Spleen (tissue), 11 donors: ENCODE measurements around the gene CFLAR. TPM values are rescaled to one million over a fixed set of nuclear protein-coding genes. Genes with fewer than 3 reads are reported as not detected.

Source experiments
- DNase-seq: peaks from one replicate; pipeline ENCODE4 v3.0.0-alpha.2; 2020
- H3K27ac ChIP-seq, 8 donors: fragments of 200-600 bp; sonication (generic) in 7 of 8; 1 replicate in 4 of 8; 2 replicates in 4 of 8; pipeline versions ENCODE4 v1.5.0 to v1.8.0; 2016 to 2021; ENCODE audit warnings: inconsistent platforms in 4 of 8, mild to moderate bottlenecking in 4 of 8, moderate library complexity in 1 of 8
- H3K27me3 ChIP-seq, 7 donors: fragments of 200-600 bp; sonication (generic) in 6 of 7; replicated peaks in 1 of 7; 1 replicate in 4 of 7; 2 replicates in 3 of 7; pipeline versions ENCODE4 v1.5.0 to v1.8.0; 2016 to 2021; ENCODE audit warnings: inconsistent platforms in 3 of 7, mild to moderate bottlenecking in 1 of 7
- H3K36me3 ChIP-seq, 6 donors: fragments of 200-600 bp; sonication (generic) in 5 of 6; 1 replicate in 4 of 6; 2 replicates in 2 of 6; pipeline versions ENCODE4 v1.5.0 to v1.8.0; 2016 to 2021; ENCODE audit warnings: inconsistent platforms in 2 of 6
- H3K4me1 ChIP-seq, 6 donors: fragments of 200-600 bp; sonication (generic) in 5 of 6; 1 replicate in 3 of 6; 2 replicates in 3 of 6; pipeline versions ENCODE4 v1.5.0 to v1.8.0; 2016 to 2021; ENCODE audit warnings: inconsistent platforms in 3 of 6
- H3K4me3 ChIP-seq, 8 donors: fragments of 200-600 bp; sonication (generic) in 7 of 8; 1 replicate in 4 of 8; 2 replicates in 4 of 8; pipeline versions ENCODE4 v1.5.0 to v1.8.0; 2016 to 2021; ENCODE audit warnings: inconsistent platforms in 4 of 8, mild to moderate bottlenecking in 4 of 8, moderate library complexity in 2 of 8
- H3K9me3 ChIP-seq, 8 donors: fragments of 200-600 bp; sonication (generic) in 7 of 8; 1 replicate in 4 of 8; 2 replicates in 4 of 8; pipeline versions ENCODE4 v1.5.0 to v1.8.0; 2016 to 2021; ENCODE audit warnings: inconsistent platforms in 4 of 8
- CTCF ChIP-seq, 11 experiments: fragments of 200-600 bp in 7 of 11; fragments of 450-650 bp in 4 of 11; sonication (generic) in 4 of 11; IDR thresholded peaks in 8 of 11; conservative IDR thresholded peaks in 3 of 11; 1 replicate in 7 of 11; 2 replicates in 4 of 11; pipeline versions ENCODE4 v1.4.0 to v1.8.0; 2016 to 2021; ENCODE audit warnings: antibody characterized with exemption in 11 of 11, inconsistent platforms in 4 of 11, mild to moderate bottlenecking in 1 of 11
- POLR2A ChIP-seq, 3 donors: fragments of 450-650 bp; IDR thresholded peaks; one replicate each; pipeline ENCODE4 v1.5.1; 2017; ENCODE audit warnings: antibody characterized with exemption in 3 of 3, mild to moderate bottlenecking in 1 of 3
- POLR2AphosphoS5 ChIP-seq, 3 donors: sonication (generic); formaldehyde crosslinking; IDR thresholded peaks; one replicate each; pipeline ENCODE4 v1.5.1; 2017; ENCODE audit warnings: antibody characterized with exemption in 3 of 3
- WGBS, 5 donors: extraction: QIAGEN DNeasy Blood & Tissue Kit in 3 of 5; methylation state at CpG; one replicate each; pipeline versions ENCODE4 v1.1.5 to v1.1.7; 2013 to 2018; 5-methylcytosine and 5-hydroxymethylcytosine counted together
- intact Hi-C: fragments of 100-400 bp; cut with DNase I; formaldehyde crosslinking; loops from one replicate; pipeline ENCODE4 v1.15.0; 2023; ENCODE audit warnings: low total_unique reads
- polyA plus RNA-seq, 3 donors: library from polyadenylated mRNA; stranded (reverse); fragments of 200-250 nt; gene quantifications; one replicate each; pipeline ENCODE4 v1.2.1, GENCODE V29; 2013
- total RNA-seq, 7 donors: library from RNA; depleted of rRNA in 3 of 7; stranded (reverse); fragments of >200 nt in 3 of 7; fragmentation: NEBNext Ultra II Directional in 4 of 7; extraction: Animal tissue kit (Norgen Biotek cat#: 25700) in 4 of 7; gene quantifications; one replicate each; pipeline versions ENCODE4 v1.1.0 to v1.2.1, GENCODE V29; 2016 to 2021
- donor health status: healthy with polysubstance abuse.
- donor health status: DM: no; HTN: no; CAD: no; lungs with moderate emphysema.
- donor health status: DM: no; HTN: no; CAD: no.
- donor health status: Bipolar disorder and iron deficiency.
- donor health status: healthy.
- donor health status: DM: no; HTN: no; CAD: no.
- donor health status: DM: yes; HTN: yes; CAD: no.

The CFLAR gene
- total and polyA plus RNA-seq, 10 donors = 64.0 to 511 (median 360) TPM

GRCh38 chr2:201072201-201072530 is 43.8 kb upstream of the CFLAR start:
- intact Hi-C loops = loop anchor here (10.0 kb wide), 1 partner anchor 177 kb away; no protein-coding TSS in a partner anchor
- peaks cover 39 to 86% (median 66%) of the 10 kb centered on the region in 6 donors for H3K4me1 ChIP-seq
- DNase-seq = no peak
- H3K4me3 ChIP-seq = peak overlapping the region; percentile 67 to 92 (median 82)
- H3K36me3 ChIP-seq = no peaks in the 10 kb centered on the region
- no peaks in the 10 kb centered on the region for H3K9me3 ChIP-seq
- H3K27me3 ChIP-seq = no peaks in the 10 kb centered on the region
- TF ChIP-seq CTCF (IDR thresholded peaks at IDR 0.05 in 8 of 11, conservative IDR thresholded peaks at IDR 0.05 in 3 of 11) = no peak
- TF ChIP-seq POLR2AphosphoS5 (IDR thresholded peaks at IDR 0.05) = no peak
- TF ChIP-seq POLR2A (IDR thresholded peaks at IDR 0.05) = no peak
- WGBS, 5 donors = 1 to 4% (median 2%) methylated on average over 5 of the region's 5 CpGs
- H3K27ac ChIP-seq = peak overlapping the region; percentile 89 to 95 (median 92)

GRCh38 chr2:201073071-201073470 is 42.9 kb upstream of the CFLAR start:
- no peak for TF ChIP-seq POLR2A (IDR thresholded peaks at IDR 0.05)
- TF ChIP-seq CTCF (IDR thresholded peaks at IDR 0.05 in 8 of 11, conservative IDR thresholded peaks at IDR 0.05 in 3 of 11) = no peak
- TF ChIP-seq POLR2AphosphoS5 (IDR thresholded peaks at IDR 0.05) = no peak
- no peak overlapping the region for H3K27ac ChIP-seq
- H3K9me3 ChIP-seq = no peaks in the 10 kb centered on the region
- WGBS, 5 donors = 76 to 95% (median 88%) methylated on average over 1 of the region's 1 CpG
- no peak for DNase-seq
- peak overlapping the region in 5 of 8 donors; percentile 76 to 92 (median 80) for H3K4me3 ChIP-seq
- H3K27me3 ChIP-seq = no peaks in the 10 kb centered on the region
- H3K4me1 ChIP-seq = peaks cover 38 to 83% (median 61%) of the 10 kb centered on the region in 6 donors
- no peaks in the 10 kb centered on the region for H3K36me3 ChIP-seq
- intact Hi-C loops = loop anchor here (10.0 kb wide), 1 partner anchor 178 kb away; no protein-coding TSS in a partner anchor

- Histone ChIP-seq H3K4me3 (no peak overlapping the region), H3K36me3 (peaks cover 0 to 14% (median 13%) of the 10 kb centered on the region in 6 donors), H3K9me3 (no peaks in the 10 kb centered on the region), H3K4me1 (peaks cover 22 to 63% (median 42%) of the 10 kb centered on the region in 6 donors), H3K27ac (no peak overlapping the region), H3K27me3 (no peaks in the 10 kb centered on the region)
- TF ChIP-seq CTCF (IDR thresholded peaks at IDR 0.05 in 8 of 11, conservative IDR thresholded peaks at IDR 0.05 in 3 of 11) = no peak
- TF ChIP-seq POLR2AphosphoS5 (IDR thresholded peaks at IDR 0.05) = no peak
- no peak for TF ChIP-seq POLR2A (IDR thresholded peaks at IDR 0.05)
- intact Hi-C loops = loop anchor here (10.0 kb wide), 1 partner anchor 180 kb away; no protein-coding TSS in a partner anchor
- 86 to 94% (median 93%) methylated on average over 7 of the region's 7 CpGs for WGBS, 5 donors
- DNase-seq = no peak
Observed at GRCh38 chr2:201074996-201075395, 41.0 kb upstream of the CFLAR start.

- Histone ChIP-seq H3K9me3 (no peaks in the 10 kb centered on the region), H3K27me3 (no peaks in the 10 kb centered on the region), H3K27ac (no peak overlapping the region), H3K4me1 (peaks cover 0 to 13% (median 0%) of the 10 kb centered on the region in 6 donors), H3K36me3 (peaks cover 0 to 99% (median 62%) of the 10 kb centered on the region in 6 donors), H3K4me3 (no peak overlapping the region)
- TF ChIP-seq POLR2A (IDR thresholded peaks at IDR 0.05) (no peak), CTCF (IDR thresholded peaks at IDR 0.05 in 8 of 11, conservative IDR thresholded peaks at IDR 0.05 in 3 of 11) (no peak), POLR2AphosphoS5 (IDR thresholded peaks at IDR 0.05) (no peak)
- 57 to 85% (median 80%) methylated on average over 2 of the region's 2 CpGs for WGBS, 5 donors
- intact Hi-C loops = no loop called here
- DNase-seq = no peak
Observed at GRCh38 chr2:201084863-201085262, 31.1 kb upstream of the CFLAR start.
